WTC11 (cell line): Measurements from ENCODE around the gene BEND4.

Experiments used
- CTCF ChIP-seq: fragments of 200-600 bp; IDR thresholded peaks from 2 replicates; pipeline ENCODE4 v1.8.0; 2022; ENCODE audit warnings: antibody characterized with exemption
- FOXJ3 ChIP-seq: sonication (generic); formaldehyde crosslinking; IDR thresholded peaks from 2 replicates; pipeline ENCODE4 v1.9.0; 2021; ENCODE audit warnings: missing genetic modification reagents, mild to moderate bottlenecking, borderline replicate concordance
- MAX ChIP-seq: sonication (generic); formaldehyde crosslinking; IDR thresholded peaks from 2 replicates; pipeline ENCODE4 v1.8.0; 2022; ENCODE audit warnings: mild to moderate bottlenecking, missing genetic modification reagents
- NFYB ChIP-seq: sonication (generic); formaldehyde crosslinking; conservative IDR thresholded peaks from 2 replicates; pipeline ENCODE4 v1.8.0; 2022; ENCODE audit warnings: low read depth, missing genetic modification reagents
- NR1H2 ChIP-seq: sonication (generic); formaldehyde crosslinking; IDR thresholded peaks from 2 replicates; pipeline ENCODE4 v1.9.0; 2021; ENCODE audit warnings: mild to moderate bottlenecking, moderate library complexity, missing genetic modification reagents
- PREB ChIP-seq: sonication (generic); formaldehyde crosslinking; IDR thresholded peaks from 2 replicates; pipeline ENCODE4 v1.8.1; 2022; ENCODE audit warnings: mild to moderate bottlenecking, missing genetic modification reagents, moderate library complexity, borderline replicate concordance
- SP1 ChIP-seq: sonication (generic); formaldehyde crosslinking; conservative IDR thresholded peaks from 2 replicates; pipeline ENCODE4 v1.8.1; 2022; ENCODE audit warnings: missing genetic modification reagents
- TP53 ChIP-seq: sonication (generic); formaldehyde crosslinking; IDR thresholded peaks from 2 replicates; pipeline ENCODE4 v1.8.1; 2023; ENCODE audit warnings: mild to moderate bottlenecking, missing genetic modification reagents
- ZNF138 ChIP-seq: sonication (generic); formaldehyde crosslinking; conservative IDR thresholded peaks from 2 replicates; pipeline ENCODE4 v1.8.1; 2022; ENCODE audit warnings: mild to moderate bottlenecking, moderate library complexity, missing genetic modification reagents
- ZNF232 ChIP-seq: sonication (generic); formaldehyde crosslinking; IDR thresholded peaks from 2 replicates; pipeline ENCODE4 v1.8.0; 2022; ENCODE audit warnings: mild to moderate bottlenecking, missing genetic modification reagents
- ZNF263 ChIP-seq: sonication (generic); formaldehyde crosslinking; IDR thresholded peaks from 2 replicates; pipeline ENCODE4 v1.8.1; 2022; ENCODE audit warnings: low read depth, mild to moderate bottlenecking, moderate library complexity, missing genetic modification reagents
- TF ChIP-seq, protein P1 (sequence below): sonication (generic); formaldehyde crosslinking; IDR thresholded peaks from 2 replicates; pipeline ENCODE4 v1.8.1; 2023; ENCODE audit warnings: mild to moderate bottlenecking, missing genetic modification reagents

- TF ChIP-seq NFYB (CRISPR knock-in tag) (no peak), ZNF263 (CRISPR knock-in tag) (no peak), NR1H2 (CRISPR knock-in tag) (no peak), CTCF (no peak), ZNF138 (CRISPR knock-in tag) (no peak), TP53 (no peak), ZNF232 (CRISPR knock-in tag) (no peak), SP1 (no peak), PREB (CRISPR knock-in tag) (no peak), MAX (CRISPR knock-in tag) (no peak), FOXJ3 (no peak)
- TF ChIP-seq, protein P1, sequence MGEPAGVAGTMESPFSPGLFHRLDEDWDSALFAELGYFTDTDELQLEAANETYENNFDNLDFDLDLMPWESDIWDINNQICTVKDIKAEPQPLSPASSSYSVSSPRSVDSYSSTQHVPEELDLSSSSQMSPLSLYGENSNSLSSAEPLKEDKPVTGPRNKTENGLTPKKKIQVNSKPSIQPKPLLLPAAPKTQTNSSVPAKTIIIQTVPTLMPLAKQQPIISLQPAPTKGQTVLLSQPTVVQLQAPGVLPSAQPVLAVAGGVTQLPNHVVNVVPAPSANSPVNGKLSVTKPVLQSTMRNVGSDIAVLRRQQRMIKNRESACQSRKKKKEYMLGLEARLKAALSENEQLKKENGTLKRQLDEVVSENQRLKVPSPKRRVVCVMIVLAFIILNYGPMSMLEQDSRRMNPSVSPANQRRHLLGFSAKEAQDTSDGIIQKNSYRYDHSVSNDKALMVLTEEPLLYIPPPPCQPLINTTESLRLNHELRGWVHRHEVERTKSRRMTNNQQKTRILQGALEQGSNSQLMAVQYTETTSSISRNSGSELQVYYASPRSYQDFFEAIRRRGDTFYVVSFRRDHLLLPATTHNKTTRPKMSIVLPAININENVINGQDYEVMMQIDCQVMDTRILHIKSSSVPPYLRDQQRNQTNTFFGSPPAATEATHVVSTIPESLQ (CRISPR knock-in tag): no peak
These were observed 47.9 kb downstream of the BEND4 start for GRCh38 chr4:42104521-42104920.
